ENCODE data around the gene TNIP3.

The TNIP3 gene

DNA sequence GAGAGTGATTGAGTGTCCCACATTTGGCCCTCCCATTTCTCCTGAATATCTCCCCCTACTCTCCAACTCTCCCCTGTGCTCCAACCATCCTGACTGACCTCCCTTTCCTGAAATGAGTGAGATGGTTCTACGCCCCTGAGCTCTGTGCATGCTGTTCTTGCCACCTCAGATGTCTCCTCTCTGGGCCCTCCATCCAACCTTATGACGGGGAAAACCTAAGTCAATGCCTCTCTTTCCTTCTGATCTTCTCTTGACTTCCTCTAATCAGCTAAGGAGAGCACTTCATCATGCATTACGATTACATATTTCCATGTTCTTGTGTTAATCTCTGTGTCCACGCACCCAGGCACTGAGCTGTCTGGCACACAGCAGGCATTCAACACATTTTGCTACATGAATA is 1.1 kb upstream of the TNIP3 start:
- Histone ChIP-seq H3K36me3 (no peaks in the 10 kb centered on the region), H3K9me3 (no peaks in the 10 kb centered on the region), H3K4me1 (ENCODE audit: control insufficient read depth in 1 of 2, insufficient read depth in 1 of 2, low read depth in 1 of 2, low read length in 1 of 2) (no peaks in the 10 kb centered on the region), H3K27ac (no peak overlapping the region), H3K4me3 (ENCODE audit: low read depth in 1 of 2, low read length in 1 of 2) (no peak overlapping the region), H3K27me3 (no peaks in the 10 kb centered on the region)
- TF ChIP-seq, protein P1, sequence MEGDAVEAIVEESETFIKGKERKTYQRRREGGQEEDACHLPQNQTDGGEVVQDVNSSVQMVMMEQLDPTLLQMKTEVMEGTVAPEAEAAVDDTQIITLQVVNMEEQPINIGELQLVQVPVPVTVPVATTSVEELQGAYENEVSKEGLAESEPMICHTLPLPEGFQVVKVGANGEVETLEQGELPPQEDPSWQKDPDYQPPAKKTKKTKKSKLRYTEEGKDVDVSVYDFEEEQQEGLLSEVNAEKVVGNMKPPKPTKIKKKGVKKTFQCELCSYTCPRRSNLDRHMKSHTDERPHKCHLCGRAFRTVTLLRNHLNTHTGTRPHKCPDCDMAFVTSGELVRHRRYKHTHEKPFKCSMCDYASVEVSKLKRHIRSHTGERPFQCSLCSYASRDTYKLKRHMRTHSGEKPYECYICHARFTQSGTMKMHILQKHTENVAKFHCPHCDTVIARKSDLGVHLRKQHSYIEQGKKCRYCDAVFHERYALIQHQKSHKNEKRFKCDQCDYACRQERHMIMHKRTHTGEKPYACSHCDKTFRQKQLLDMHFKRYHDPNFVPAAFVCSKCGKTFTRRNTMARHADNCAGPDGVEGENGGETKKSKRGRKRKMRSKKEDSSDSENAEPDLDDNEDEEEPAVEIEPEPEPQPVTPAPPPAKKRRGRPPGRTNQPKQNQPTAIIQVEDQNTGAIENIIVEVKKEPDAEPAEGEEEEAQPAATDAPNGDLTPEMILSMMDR (IDR thresholded peaks at IDR 0.05) = no peak

DNA sequence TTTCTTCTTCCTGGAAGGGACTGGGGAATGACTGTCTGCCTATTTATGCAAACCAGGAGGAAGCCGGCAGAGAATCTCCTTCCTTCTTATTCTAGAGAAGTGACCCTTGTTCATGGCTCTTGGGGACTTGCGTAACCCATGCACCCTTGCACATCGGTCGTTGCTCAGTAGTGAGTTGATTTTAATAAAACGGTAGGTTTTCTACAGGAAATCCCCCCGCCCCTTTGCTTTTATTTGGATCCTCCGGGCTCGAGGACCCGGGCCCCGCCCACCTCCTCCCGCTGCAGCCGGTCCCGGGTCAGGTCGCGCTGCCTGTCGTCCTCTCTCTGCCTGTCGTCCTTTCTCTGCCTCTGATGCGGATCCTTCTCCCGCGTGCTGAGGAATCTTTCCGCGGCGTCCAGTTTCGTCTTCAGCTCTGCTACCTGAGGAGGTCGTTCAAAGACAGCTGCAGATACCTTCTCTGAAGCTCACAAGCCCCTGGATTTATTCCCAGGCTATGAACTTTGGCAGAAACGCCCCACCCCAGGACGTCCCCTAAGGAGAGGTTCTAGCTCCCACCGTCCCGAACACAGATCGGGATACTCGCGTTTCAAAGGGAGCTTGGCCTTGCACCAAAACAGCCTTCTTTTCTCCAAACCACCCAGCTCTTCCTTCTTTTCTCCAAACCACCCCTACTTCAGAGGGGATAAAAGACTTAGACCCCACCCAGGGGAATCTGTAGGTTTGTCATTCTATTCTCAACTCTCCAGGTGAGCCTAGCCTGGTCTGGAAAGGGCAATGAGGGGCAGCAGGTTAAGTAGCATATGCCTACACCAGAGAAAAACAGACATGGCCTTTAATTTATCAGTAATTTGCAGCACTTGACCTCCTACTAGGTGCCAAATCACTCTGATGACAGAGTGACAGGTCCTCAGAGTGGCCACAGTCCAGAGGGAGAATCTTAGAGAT is 7.0 kb downstream of the TNIP3 start:
- Histone ChIP-seq H3K4me1 (ENCODE audit: control insufficient read depth in 1 of 2, insufficient read depth in 1 of 2, low read depth in 1 of 2, low read length in 1 of 2) (peaks cover 13 to 29% of the 10 kb centered on the region in 2 experiments), H3K4me3 (ENCODE audit: low read depth in 1 of 2, low read length in 1 of 2) (peak overlapping the region; percentile 32 to 43), H3K9me3 (no peaks in the 10 kb centered on the region), H3K36me3 (no peaks in the 10 kb centered on the region), H3K27me3 (no peaks in the 10 kb centered on the region), H3K27ac (no peak overlapping the region)
- TF ChIP-seq, protein P1 (IDR thresholded peaks at IDR 0.05) = no peak

DNA sequence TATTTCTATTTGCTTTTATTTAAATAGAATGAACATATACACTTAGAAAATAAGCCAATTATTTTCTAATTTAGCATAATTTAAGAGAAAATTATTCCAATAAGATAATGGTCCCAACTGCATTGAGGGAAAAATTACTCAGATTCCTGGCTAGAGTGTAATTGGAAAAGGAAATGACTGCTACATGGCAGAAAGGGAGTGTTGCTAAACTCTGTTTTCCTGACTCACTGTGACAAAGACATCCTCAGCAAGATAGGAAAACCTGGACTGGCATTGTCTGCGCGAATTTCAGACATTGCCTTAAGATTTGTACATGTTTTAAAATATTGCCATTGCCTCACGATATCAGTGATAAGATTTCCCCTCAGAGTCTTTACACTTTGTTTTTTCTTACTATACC is 8.2 kb downstream of the TNIP3 start:
- TF ChIP-seq, protein P1 (IDR thresholded peaks at IDR 0.05) = no peak
- Histone ChIP-seq H3K4me3 (ENCODE audit: low read depth in 1 of 2, low read length in 1 of 2) (no peak overlapping the region), H3K27ac (no peak overlapping the region), H3K9me3 (no peaks in the 10 kb centered on the region), H3K27me3 (no peaks in the 10 kb centered on the region), H3K4me1 (ENCODE audit: control insufficient read depth in 1 of 2, insufficient read depth in 1 of 2, low read depth in 1 of 2, low read length in 1 of 2) (peaks cover 13 to 29% of the 10 kb centered on the region in 2 experiments), H3K36me3 (no peaks in the 10 kb centered on the region)

DNA sequence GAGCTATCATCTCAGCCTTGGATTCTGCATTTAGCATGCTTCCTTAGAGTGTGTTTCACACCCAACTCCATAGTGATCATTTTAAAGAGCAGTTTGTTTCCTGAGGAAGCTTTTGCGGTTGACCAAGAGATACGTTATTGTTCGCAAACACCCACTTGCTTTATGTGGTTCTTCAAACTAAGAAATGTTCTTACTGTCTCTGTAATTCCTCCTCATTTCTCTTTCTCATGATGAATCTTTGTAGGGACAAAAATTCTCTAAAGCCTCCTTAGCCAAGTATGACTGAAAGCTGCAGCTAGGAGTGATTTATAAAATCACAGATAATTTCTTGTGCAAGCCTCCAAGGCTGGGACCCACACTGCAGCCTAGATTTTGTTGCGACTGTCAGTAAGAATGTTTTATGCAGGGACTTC is 10.0 kb downstream of the TNIP3 start:
- TF ChIP-seq, protein P1 (IDR thresholded peaks at IDR 0.05) = no peak
- no peak overlapping the region for H3K27ac ChIP-seq
- H3K4me1 ChIP-seq (ENCODE audit: control insufficient read depth in 1 of 2, insufficient read depth in 1 of 2, low read depth in 1 of 2, low read length in 1 of 2) = peaks cover 13 to 29% of the 10 kb centered on the region in 2 experiments
- no peaks in the 10 kb centered on the region for H3K9me3 ChIP-seq
- H3K27me3 ChIP-seq = no peaks in the 10 kb centered on the region
- H3K4me3 ChIP-seq (ENCODE audit: low read depth in 1 of 2, low read length in 1 of 2) = no peak overlapping the region
- no peaks in the 10 kb centered on the region for H3K36me3 ChIP-seq

DNA sequence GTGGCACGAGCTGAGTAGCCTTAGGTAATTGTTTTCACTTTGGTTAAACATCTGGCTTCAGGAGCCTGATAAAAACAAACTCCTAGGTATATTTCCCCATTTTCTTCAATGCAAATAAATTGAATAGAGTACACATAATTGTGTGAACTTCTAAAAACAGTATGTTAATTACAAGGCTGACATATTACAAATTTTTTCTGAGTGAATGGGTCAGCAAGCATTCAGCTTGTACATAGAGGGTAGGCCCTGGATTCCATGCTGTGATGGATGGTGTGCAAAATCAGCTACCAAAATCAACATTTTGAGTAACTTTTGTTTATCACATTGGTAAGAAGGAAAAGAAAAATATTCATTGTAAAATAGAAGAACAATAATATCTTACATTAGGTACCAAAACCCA is 12.2 kb downstream of the TNIP3 start:
- H3K4me1 ChIP-seq (ENCODE audit: control insufficient read depth in 1 of 2, insufficient read depth in 1 of 2, low read depth in 1 of 2, low read length in 1 of 2) = peaks cover 4 to 19% of the 10 kb centered on the region in 2 experiments
- TF ChIP-seq, protein P1 (IDR thresholded peaks at IDR 0.05) = no peak
- H3K4me3 ChIP-seq (ENCODE audit: low read depth in 1 of 2, low read length in 1 of 2) = no peak overlapping the region
- no peak overlapping the region for H3K27ac ChIP-seq
- H3K9me3 ChIP-seq = no peaks in the 10 kb centered on the region
- H3K27me3 ChIP-seq = no peaks in the 10 kb centered on the region
- no peaks in the 10 kb centered on the region for H3K36me3 ChIP-seq
